Breast epithelium (tissue), 4 donors: ENCODE results near the gene LST1. TPM values are rescaled to one million over a fixed set of nuclear protein-coding genes. Genes with fewer than 3 reads are reported as not detected.

Source experiments
- DNase-seq, 2 donors: peaks; one replicate each; pipeline ENCODE4 v3.0.0-alpha.2; 2019; ENCODE audit warnings: low spot score in 2 of 2
- H3K27ac ChIP-seq, 2 donors: fragments of 200-600 bp; sonication (generic) in 1 of 2; one replicate each; pipeline ENCODE4 v1.5.1; 2016 to 2019; ENCODE audit warnings: mild to moderate bottlenecking in 1 of 2
- H3K27me3 ChIP-seq, 2 donors: fragments of 200-600 bp; sonication (generic) in 1 of 2; one replicate each; pipeline versions ENCODE4 v1.5.1 to v1.6.0; 2017 to 2019; ENCODE audit warnings: control low read depth in 1 of 2, mild to moderate bottlenecking in 1 of 2
- H3K36me3 ChIP-seq: fragments of 200-600 bp; one replicate; pipeline ENCODE4 v1.5.1; 2019
- H3K4me1 ChIP-seq, 2 donors: fragments of 200-600 bp; sonication (generic); one replicate each; pipeline ENCODE4 v1.5.1; 2016 to 2019; ENCODE audit warnings: control low read depth in 1 of 2
- H3K4me3 ChIP-seq, 3 donors: fragments of 200-600 bp; sonication (generic); 1 replicate in 2 of 3; 2 replicates in 1 of 3; pipeline ENCODE4 v1.5.1; 2016 to 2019; ENCODE audit warnings: mild to moderate bottlenecking in 3 of 3, moderate library complexity in 2 of 3
- H3K9me3 ChIP-seq, 2 donors: fragments of 200-600 bp; sonication (generic) in 1 of 2; one replicate each; pipeline ENCODE4 v1.5.1; 2016 to 2019; ENCODE audit warnings: control low read depth in 1 of 2
- POLR2A ChIP-seq: fragments of 450-650 bp; IDR thresholded peaks from one replicate; pipeline ENCODE4 v1.6.1; 2016; ENCODE audit warnings: antibody characterized with exemption, mild to moderate bottlenecking, moderate library complexity
- POLR2AphosphoS5 ChIP-seq, 3 donors: sonication (generic); formaldehyde crosslinking; IDR thresholded peaks; one replicate each; pipeline ENCODE4 v1.6.1; 2017; ENCODE audit warnings: antibody characterized with exemption in 3 of 3
- intact Hi-C: fragments of 100-400 bp; cut with DNase I; formaldehyde crosslinking; loops from one replicate; pipeline ENCODE4 v1.15.1; 2023; ENCODE audit warnings: low total_unique reads
- total RNA-seq, 3 donors: library from RNA; depleted of rRNA; stranded (reverse); fragments of >200 nt; gene quantifications; one replicate each; pipeline ENCODE4 v1.1.0, GENCODE V29; 2016
- TF ChIP-seq, protein P1 (sequence below), 3 donors: fragments of 450-650 bp; IDR thresholded peaks; one replicate each; pipeline ENCODE4 v1.5.1; 2016 to 2017; ENCODE audit warnings: antibody characterized with exemption in 3 of 3, mild to moderate bottlenecking in 3 of 3, moderate library complexity in 3 of 3

Gene LST1
- total RNA-seq, 3 donors from 2014 or later = 8.8 to 10.7 (median 9.8) TPM

DNA sequence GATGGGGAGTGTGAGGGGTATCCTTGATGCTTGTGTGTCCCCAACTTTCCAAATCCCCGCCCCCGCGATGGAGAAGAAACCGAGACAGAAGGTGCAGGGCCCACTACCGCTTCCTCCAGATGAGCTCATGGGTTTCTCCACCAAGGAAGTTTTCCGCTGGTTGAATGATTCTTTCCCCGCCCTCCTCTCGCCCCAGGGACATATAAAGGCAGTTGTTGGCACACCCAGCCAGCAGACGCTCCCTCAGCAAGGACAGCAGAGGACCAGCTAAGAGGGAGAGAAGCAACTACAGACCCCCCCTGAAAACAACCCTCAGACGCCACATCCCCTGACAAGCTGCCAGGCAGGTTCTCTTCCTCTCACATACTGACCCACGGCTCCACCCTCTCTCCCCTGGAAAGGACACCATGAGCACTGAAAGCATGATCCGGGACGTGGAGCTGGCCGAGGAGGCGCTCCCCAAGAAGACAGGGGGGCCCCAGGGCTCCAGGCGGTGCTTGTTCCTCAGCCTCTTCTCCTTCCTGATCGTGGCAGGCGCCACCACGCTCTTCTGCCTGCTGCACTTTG is 10.7 kb upstream of the LST1 start, which contains the start of gene TNF:
Gene TNF (plus strand): TSS at position 231 of the 567 bp plus-strand sequence. CDS start 177 bp downstream, at position 408.
- Histone ChIP-seq H3K27me3 (no peaks in the 10 kb centered on the region), H3K4me1 (no peaks in the 10 kb centered on the region), H3K27ac (peak within 1 kb of the TSS in 1 of 2 donors; percentile 33), H3K9me3 (no peaks in the 10 kb centered on the region), H3K36me3 (no peaks in the 10 kb centered on the region), H3K4me3 (peak within 1 kb of the TSS; percentile 17 to 59 (median 38))
- peak in 1 of 2 donors; percentile 53 for DNase-seq
- TF ChIP-seq, protein P1, sequence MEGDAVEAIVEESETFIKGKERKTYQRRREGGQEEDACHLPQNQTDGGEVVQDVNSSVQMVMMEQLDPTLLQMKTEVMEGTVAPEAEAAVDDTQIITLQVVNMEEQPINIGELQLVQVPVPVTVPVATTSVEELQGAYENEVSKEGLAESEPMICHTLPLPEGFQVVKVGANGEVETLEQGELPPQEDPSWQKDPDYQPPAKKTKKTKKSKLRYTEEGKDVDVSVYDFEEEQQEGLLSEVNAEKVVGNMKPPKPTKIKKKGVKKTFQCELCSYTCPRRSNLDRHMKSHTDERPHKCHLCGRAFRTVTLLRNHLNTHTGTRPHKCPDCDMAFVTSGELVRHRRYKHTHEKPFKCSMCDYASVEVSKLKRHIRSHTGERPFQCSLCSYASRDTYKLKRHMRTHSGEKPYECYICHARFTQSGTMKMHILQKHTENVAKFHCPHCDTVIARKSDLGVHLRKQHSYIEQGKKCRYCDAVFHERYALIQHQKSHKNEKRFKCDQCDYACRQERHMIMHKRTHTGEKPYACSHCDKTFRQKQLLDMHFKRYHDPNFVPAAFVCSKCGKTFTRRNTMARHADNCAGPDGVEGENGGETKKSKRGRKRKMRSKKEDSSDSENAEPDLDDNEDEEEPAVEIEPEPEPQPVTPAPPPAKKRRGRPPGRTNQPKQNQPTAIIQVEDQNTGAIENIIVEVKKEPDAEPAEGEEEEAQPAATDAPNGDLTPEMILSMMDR (IDR thresholded peaks at IDR 0.05) = no peak
- TF ChIP-seq POLR2A (no peak), POLR2AphosphoS5 (IDR thresholded peaks at IDR 0.05) (no peak)
- intact Hi-C loops = no loop called here

DNA sequence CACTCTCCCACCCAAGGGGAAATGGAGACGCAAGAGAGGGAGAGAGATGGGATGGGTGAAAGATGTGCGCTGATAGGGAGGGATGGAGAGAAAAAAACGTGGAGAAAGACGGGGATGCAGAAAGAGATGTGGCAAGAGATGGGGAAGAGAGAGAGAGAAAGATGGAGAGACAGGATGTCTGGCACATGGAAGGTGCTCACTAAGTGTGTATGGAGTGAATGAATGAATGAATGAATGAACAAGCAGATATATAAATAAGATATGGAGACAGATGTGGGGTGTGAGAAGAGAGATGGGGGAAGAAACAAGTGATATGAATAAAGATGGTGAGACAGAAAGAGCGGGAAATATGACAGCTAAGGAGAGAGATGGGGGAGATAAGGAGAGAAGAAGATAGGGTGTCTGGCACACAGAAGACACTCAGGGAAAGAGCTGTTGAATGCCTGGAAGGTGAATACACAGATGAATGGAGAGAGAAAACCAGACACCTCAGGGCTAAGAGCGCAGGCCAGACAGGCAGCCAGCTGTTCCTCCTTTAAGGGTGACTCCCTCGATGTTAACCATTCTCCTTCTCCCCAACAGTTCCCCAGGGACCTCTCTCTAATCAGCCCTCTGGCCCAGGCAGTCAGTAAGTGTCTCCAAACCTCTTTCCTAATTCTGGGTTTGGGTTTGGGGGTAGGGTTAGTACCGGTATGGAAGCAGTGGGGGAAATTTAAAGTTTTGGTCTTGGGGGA is 10.0 kb upstream of the LST1 start:
- DNase-seq = no peak
- TF ChIP-seq POLR2AphosphoS5 (IDR thresholded peaks at IDR 0.05) (no peak), POLR2A (no peak)
- TF ChIP-seq, protein P1 (IDR thresholded peaks at IDR 0.05) = no peak
- H3K4me3 ChIP-seq = peak overlapping the region; percentile 17 to 59 (median 38)
- no peaks in the 10 kb centered on the region for H3K36me3 ChIP-seq
- H3K4me1 ChIP-seq = no peaks in the 10 kb centered on the region
- intact Hi-C loops = no loop called here
- H3K9me3 ChIP-seq = no peaks in the 10 kb centered on the region
- H3K27ac ChIP-seq = no peak overlapping the region
- H3K27me3 ChIP-seq = no peaks in the 10 kb centered on the region

DNA sequence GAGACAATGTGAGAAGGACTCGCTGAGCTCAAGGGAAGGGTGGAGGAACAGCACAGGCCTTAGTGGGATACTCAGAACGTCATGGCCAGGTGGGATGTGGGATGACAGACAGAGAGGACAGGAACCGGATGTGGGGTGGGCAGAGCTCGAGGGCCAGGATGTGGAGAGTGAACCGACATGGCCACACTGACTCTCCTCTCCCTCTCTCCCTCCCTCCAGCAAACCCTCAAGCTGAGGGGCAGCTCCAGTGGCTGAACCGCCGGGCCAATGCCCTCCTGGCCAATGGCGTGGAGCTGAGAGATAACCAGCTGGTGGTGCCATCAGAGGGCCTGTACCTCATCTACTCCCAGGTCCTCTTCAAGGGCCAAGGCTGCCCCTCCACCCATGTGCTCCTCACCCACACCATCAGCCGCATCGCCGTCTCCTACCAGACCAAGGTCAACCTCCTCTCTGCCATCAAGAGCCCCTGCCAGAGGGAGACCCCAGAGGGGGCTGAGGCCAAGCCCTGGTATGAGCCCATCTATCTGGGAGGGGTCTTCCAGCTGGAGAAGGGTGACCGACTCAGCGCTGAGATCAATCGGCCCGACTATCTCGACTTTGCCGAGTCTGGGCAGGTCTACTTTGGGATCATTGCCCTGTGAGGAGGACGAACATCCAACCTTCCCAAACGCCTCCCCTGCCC is 9.0 kb upstream of the LST1 start:
- intact Hi-C loops = no loop called here

DNA sequence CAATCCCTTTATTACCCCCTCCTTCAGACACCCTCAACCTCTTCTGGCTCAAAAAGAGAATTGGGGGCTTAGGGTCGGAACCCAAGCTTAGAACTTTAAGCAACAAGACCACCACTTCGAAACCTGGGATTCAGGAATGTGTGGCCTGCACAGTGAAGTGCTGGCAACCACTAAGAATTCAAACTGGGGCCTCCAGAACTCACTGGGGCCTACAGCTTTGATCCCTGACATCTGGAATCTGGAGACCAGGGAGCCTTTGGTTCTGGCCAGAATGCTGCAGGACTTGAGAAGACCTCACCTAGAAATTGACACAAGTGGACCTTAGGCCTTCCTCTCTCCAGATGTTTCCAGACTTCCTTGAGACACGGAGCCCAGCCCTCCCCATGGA is 8.5 kb upstream of the LST1 start:
- no peak for DNase-seq
- no peaks in the 10 kb centered on the region for H3K9me3 ChIP-seq
- TF ChIP-seq POLR2AphosphoS5 (IDR thresholded peaks at IDR 0.05) (no peak), POLR2A (no peak)
- TF ChIP-seq, protein P1 (IDR thresholded peaks at IDR 0.05) = no peak
- no peaks in the 10 kb centered on the region for H3K27me3 ChIP-seq
- no peak overlapping the region for H3K4me3 ChIP-seq
- no peaks in the 10 kb centered on the region for H3K36me3 ChIP-seq
- intact Hi-C loops = no loop called here
- H3K4me1 ChIP-seq = no peaks in the 10 kb centered on the region
- no peak overlapping the region for H3K27ac ChIP-seq

More for the DNA sequence above, 9.0 kb upstream of the LST1 start:
- Histone ChIP-seq H3K4me3 (no peak overlapping the region), H3K9me3 (no peaks in the 10 kb centered on the region), H3K27ac (no peak overlapping the region), H3K4me1 (no peaks in the 10 kb centered on the region), H3K27me3 (no peaks in the 10 kb centered on the region), H3K36me3 (no peaks in the 10 kb centered on the region)
- no peak for DNase-seq
- TF ChIP-seq POLR2A = no peak
- TF ChIP-seq, protein P1 (IDR thresholded peaks at IDR 0.05) = no peak
- TF ChIP-seq POLR2AphosphoS5 (IDR thresholded peaks at IDR 0.05) = no peak
